Measurements from ENCODE around the gene CFL2.

GRCh38 chr14:34710744-34711143 lies 3.6 kb downstream of the CFL2 start:
- TF ChIP-seq CTCF (IDR thresholded peaks at IDR 0.05; ENCODE audit: low read depth, low read length): no peak
- no peak for TF ChIP-seq EZH2phosphoT487 (IDR thresholded peaks at IDR 0.05; ENCODE audit: low read depth)

Data from OCI-LY3 (cell line).